Hippocampal formation (tissue), 2 donors: ENCODE measurements around the gene PRODH.
"Not testable (repeated sequence)": the region's sequence is repeated elsewhere in the genome, so short reads cannot be mapped to it uniquely, and the experiment has no call there.

Source experiments
- DNase-seq, 2 donors: peaks; one replicate each; lab custom pipeline; 2025; lab: John Stamatoyannopoulos, UW

PRODH gene, protein sequence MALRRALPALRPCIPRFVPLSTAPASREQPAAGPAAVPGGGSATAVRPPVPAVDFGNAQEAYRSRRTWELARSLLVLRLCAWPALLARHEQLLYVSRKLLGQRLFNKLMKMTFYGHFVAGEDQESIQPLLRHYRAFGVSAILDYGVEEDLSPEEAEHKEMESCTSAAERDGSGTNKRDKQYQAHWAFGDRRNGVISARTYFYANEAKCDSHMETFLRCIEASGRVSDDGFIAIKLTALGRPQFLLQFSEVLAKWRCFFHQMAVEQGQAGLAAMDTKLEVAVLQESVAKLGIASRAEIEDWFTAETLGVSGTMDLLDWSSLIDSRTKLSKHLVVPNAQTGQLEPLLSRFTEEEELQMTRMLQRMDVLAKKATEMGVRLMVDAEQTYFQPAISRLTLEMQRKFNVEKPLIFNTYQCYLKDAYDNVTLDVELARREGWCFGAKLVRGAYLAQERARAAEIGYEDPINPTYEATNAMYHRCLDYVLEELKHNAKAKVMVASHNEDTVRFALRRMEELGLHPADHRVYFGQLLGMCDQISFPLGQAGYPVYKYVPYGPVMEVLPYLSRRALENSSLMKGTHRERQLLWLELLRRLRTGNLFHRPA

DNA sequence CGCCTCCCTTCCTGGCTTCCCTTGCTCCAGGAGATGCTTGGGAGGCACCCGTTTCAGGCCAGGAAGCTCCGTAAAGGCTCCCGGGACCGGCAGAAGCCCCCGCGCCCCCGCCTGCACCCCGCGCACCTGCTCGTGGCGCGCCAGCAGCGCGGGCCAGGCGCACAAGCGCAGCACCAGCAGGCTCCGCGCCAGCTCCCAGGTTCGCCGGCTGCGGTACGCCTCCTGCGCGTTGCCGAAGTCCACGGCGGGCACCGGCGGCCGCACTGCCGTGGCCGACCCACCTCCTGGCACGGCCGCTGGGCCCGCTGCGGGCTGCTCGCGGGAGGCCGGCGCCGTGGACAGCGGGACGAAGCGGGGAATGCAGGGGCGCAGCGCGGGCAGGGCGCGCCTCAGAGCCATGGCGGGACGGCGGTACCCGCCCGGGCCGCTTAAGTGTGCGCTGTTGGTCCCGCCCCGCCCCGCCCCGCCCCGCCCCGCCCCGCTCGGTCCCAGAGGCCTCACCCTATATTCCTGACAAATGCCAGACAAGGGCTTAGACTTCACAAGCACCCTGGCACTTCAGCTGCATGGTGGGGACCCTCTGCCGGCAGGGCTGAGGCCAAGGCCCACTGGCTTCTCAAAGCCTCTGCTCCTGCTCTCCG lies at the start of gene PRODH:
TSS of gene PRODH (minus strand) at position 405 of the 641 bp plus-strand sequence. CDS start at position 399, 6 bp downstream.
- DNase-seq = no peak

DNA sequence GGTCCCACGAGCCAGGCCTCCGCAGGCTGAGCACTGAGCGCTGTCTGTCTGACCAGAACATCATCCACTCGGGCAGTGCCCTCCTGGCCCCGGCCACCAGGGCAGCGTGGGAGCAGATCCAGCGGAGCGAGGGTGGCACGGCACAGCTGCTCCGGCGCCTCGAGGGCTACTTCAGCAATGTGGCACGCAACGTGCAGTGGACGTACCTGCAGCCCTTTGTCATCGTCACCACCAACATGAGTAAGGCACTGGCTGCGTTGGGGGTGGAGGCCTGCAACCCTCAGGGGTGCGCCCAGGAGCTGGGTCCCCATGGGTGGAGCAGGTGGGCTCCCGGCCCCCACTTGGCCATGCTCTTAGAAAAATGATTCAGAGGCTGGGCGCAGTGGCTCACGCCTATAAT lies 49.7 kb upstream of the PRODH start:
- DNase-seq = no peak

DNA sequence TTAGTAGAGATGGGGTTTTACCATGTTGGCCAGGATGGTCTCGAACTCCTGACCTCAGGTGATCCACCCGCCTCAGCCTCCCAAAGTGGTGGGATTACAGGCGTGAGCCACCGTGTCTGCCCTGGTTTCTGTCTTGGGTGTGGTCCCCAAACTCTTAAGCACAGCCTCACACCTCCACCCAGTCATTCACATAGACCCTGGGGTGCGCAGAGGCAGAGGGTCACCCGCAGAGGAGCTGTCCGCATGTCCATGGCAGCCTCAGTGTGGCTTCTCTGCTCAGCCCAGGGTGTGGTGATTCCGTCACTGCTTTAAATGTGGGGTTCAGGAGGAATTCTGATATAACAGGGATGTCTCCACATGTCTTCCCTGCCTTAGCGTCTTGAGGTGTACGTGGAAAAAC lies 48.5 kb upstream of the PRODH start:
- no peak for DNase-seq

DNA sequence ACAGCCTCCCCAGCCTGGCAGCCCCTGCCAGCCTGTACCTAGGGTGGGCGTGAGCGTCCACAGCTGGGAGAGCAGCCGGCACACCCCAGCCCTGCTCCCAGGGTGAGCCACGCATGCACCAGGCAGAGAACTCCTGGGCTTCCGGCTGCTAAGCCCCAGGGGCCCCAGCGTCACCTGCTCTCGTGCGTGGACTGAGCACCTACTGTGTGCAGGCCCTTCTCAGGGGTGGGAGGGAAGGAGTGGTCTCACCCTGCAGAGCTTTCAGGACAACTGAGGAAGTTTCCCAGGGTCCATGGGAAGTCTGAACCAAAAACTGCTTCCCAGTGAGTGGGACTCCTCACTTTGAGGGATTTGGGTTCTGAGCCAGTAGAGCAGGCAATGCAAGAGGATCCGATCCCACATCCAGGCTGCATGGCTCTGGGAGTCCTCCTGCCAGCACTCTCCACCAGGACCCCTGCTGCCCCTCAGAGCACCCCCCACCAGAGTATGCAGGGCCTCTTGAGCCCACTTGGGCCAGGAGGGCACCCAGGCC lies 47.1 kb upstream of the PRODH start:
- DNase-seq = no peak

DNA sequence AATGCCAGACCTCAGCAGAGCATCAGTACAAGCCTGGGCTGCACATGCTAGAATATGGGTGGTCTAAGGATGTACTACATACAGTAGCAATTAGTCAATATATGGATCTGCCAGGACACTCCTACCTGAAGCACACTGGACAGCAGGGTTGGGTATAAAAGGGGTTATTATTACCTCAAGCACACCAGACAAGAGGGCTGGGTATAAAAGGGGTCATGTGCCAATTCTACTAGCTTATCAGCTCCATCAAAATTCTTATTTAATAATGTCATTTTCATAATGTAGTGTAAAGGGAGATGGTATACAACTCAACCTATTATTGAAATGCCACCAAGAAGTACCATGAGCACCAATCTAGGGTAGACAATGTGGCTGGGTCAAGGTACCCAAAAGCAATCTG lies 44.7 kb upstream of the PRODH start:
- no peak for DNase-seq

DNA sequence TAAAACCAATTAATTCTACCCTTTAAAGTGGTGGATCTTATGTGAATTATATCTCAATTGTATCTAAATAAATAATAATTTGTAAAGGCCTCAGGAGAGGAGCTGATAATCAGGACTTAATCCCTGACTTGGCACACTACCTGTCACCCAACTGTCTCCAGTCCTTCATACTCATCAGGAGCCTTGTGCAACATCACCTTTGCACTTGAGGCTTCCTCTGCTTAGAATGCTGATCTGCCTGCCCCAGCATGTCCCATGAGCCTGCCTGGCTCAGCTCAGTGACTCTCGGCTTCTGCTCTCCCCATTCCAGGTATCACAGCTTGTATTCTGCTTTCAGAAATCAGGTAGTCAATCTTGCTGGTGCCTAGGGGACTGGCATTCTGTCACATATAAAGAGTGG lies 43.9 kb upstream of the PRODH start:
- DNase-seq = no peak

DNA sequence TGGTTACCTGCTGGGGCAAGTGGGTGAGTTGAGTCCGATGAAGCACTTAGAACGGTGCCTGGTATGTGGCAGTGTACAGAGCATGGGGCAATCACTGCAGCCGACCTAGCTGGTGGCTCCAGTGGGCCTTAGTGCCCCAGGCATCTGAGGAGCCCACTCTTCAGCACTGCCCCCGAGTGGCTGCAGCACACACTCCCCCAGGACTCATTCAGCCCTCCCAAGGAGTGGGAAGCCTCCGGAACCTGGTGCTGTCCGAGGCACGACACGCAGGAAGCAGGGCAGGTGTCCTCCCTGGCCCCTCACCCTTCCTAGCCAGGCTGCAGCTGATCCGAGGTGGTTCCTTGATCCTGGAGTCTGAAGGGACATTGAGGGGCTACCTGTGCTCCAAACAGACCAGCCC lies 42.4 kb upstream of the PRODH start:
- DNase-seq = no peak

DNA sequence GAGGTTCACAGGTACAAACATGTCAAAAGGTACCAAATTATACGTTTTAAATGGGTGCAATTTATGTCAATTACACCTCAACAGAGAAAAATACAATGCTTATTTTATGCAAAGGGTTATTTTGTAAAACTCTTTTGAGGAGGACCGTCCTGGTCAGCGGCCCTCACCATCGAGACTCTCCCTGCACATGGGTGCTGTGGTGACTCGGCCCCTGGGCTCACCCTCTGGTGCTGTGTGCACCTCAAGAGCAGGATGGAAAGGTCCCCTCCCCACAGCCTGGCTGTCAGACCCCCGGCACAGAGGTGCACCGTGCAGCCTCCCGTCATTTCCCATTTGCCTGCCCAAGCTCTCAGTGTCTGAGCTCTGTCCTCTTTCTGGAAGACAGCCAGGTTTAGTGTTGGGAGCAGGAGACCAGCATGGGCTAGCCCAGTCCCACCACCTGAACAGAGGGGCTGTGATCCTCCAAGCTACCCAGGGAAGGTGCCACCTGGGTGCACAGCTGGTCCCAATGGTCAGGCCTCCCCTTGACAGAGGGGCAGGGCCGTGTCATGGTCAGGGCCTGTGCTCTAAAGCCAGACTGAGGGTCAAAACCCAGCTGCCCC lies 41.8 kb upstream of the PRODH start:
- DNase-seq = no peak

DNA sequence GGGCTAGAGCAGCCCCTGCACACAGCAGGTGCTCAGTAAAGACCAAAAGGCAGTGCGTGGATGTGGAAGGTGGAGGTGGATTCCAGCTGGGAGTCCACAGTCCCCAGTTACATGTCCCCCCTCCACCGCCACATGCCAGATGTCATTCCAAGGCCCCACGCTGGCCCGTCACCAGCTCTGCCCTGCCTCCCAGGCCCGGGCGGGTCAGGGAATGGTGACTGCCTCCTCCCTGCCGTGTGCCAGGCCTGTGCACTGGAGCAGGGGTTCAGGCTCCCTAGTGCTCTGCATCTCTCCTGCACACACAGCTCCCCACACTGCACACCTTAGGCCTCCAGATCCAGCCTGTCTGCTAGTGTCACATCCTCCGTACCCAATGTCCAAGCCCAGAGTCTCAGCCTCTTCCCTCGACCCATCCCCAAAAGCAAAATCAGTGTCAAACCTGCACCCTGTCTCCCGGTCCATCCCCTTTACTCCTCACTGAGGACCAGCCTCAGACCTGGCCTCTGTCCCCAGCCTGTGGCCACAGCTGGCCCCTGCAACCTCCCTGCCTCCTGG lies 40.2 kb upstream of the PRODH start:
- DNase-seq = no peak

DNA sequence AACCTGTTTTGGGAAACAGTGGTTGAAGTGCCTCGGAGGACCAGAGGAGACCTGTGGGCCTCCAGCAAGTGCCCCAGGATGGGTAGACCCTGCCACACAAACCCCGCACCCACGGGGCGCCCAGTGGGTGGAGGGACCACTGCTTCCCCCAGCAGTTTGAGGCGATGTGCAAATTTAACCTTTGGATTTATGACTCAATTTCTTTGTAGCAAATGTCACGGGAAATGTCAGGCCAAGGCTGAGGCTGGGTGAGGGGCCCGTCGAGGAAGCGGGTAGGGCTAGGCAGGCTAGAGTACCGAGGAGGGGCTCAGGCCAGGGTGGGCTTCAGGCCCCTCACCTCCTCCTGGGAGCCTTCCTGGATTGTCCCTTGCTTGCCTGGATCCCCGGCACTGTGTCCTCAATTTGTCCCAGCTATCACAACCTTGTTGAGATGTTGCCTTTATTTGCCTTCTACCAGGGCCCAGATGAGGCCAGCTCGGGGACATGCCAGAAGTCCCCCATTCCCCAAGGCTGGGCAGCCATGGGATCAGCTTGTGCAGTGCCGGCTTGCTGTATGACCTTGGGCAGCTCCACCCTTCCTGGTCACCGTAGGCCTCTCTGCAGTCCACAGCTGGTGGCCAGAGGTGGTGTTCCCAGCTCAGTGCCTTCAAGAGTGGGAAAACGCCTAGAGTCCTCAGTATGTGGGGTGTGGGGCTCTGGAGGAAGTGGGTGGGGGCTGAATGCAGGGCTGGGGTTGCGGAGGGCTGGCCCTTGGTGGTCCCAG lies 39.5 kb upstream of the PRODH start:
- DNase-seq = no peak

DNA sequence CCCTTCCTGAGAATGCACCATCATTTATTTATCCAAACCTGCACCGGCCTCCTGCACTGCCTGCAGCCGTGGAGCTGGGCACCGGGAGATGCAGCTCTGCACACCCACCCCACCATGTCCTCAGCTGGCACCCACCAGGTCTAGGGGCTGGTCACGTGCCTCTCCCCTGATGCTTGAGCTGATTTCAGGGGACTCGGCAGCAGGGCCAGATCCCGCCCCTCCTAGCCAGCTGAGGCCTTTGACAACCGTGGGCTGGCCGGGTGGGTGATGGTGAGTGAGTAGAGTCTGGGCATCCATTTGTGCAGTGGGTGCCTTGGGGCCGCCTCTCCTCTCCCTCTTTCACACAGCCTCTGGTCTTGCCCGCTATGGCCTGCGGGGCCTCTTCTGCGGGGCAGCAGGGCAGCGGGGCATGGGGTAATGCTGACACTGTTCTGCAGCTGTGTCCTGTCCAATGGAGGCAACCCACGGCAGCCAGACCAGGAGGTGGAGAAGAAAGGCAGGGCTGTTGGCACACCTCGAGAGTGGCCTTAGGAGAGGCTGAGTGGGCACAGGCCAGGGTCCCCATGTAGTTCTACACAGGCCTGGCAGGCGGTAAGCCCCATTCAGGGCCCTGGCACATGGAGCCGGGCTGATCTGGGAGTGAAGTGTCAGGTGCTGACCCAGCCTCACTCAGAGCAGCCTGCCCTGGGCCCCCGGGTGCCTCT lies 38.5 kb upstream of the PRODH start:
- no peak for DNase-seq

DNA sequence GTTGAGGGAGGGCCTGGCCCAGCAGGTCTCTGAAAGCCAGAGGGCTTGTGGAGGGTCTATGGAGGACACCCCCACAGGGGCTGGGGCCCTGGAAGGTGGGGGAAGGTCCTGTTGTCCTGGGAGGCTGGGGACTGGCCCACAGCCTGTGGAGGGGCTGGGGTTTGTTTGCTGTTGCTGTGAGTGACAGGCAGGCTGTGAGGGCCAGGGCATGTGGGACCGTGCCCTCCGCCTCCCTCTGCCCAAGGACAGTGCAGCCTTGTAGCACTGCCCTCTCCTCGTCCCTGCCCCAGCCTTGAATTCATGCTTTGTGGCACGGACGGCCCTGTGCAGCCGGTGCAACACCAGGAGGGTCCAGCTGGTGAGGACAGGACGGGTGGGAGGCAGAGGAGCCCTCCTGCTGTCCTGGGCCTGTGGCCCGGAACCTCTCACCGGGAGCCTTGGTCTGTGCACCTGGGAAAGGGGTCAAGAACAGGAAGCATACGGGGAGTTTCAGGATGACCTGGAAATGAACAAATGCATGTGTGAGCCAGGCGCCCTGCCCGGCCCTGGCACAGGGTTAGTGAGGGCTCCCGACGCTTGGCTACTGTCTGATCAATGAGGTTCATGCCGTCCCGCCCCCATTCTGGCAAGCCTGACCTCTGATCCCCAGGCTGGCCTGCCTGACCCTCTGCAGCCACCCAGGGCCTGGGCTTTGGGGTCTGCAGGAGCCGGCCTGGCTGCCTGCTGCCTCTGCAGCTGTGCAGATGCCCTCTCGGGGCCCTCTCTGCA lies 37.4 kb upstream of the PRODH start:
- DNase-seq = no peak

DNA sequence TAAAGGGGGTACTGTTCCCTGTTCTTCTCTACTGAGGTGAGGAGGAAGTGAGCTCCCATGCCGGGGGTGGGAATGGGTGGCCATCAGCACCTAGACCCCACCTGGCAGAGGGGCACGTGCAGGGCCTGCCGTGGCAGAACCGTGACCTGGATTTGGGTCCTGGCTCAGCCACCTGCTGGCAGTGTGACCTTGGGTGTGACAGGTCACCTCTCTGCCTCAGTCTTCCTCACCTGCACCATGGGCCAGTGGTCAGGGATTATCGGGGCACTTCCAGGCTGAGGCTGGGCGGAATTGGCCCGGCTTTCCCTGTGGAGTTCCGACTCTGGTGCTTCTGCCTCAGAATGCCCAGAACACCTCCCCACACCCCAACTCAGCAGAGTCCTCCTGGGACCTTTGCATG lies 36.5 kb upstream of the PRODH start:
- DNase-seq = not testable (repeated sequence)

DNA sequence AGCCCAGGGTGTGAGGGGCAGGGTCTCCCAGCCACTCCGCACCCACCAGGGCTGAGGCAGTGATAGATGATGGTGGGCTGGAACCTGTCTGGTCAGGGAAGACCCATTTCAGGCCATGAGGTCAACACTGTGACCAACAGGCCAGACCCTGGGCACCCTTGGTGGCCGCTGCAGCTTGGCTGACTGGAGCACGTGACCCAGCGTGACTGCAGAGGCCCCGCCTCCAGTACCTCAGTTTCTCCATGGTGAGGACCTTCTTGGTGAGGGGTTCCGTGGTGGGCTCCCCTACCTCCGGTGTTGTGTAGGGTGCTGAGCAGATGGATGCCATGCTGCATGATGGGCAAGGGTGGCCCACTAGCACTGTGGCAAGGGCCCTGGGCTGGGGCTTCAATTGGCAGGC lies 35.9 kb upstream of the PRODH start:
- not testable (repeated sequence) for DNase-seq

DNA sequence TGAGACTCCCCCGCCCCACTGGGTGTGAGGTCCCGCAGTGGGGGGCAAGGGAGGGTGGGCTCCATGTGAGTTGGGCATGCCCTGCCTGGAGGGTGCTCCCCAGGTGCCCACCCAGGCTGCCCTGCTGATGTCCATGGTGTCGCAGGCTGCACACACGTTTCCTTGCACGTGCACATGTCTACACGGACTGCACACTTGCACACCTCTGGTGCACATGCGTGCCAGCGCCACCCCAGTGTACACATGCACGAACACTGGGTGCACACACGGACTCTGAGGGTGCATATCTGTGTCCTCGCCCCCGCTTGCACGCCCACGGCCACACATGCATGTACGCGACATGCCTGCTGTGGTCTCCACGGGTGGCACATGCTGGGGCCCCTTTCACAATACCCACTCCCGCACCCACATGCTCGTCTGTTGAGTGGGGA lies 35.2 kb upstream of the PRODH start:
- DNase-seq = no peak

DNA sequence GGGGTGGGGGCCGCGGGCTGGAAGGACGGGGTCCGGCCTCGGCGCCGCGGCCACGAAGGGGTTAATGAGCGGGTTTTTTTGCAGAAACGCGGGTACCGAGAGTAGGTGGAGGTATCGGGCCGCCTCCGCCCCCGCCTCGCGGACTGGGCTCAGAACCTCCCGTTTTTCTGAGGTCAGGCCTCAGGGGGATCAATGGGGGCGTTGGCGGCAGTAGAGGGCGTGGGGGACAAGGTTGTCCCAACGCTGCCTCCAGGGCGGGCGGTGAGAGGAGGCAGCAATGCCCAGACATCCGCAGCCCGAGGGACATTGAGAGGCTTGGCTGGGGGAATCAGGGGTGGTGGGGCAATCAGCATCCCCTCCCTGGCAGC lies 34.8 kb upstream of the PRODH start:
- DNase-seq = no peak

DNA sequence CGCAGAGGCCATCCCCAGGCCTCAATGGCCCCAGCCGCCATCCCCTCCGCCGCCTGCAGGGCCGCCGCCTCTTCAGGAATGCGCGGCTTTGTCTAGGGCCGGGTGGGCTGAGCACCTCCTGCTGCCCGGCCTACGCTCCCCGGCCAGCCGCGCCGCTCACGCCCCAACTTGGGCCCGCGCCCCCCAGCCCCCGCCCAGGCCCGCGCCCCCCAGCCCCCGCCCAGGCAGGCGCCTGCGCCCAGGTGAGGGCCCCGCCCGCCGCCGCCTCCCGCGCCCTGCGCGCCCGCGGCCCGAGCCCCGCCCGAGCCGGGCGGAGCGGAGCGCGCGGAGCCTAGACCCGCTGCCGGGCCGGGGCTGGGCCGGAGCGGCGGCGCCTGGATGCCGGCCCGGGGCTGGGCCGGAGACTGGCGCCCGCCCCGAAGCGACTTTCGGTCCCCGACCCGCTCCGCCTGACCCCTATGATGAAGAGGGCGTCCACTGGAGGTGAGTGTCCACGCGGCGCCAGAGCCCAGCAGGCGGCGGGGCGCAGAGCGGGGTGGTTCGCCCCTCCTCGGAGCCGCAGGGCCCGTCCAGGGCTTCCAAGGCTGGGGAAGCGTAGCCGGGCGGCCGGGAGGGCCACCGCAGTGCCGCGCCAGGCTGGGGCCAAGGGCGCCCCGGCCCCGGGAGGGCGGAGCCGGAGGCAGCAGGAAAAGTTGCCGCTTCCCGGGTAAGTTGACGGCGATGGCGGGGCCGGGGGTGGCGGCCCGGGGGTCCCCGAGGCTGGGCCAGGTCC lies 34.3 kb upstream of the PRODH start:
- DNase-seq = no peak

DNA sequence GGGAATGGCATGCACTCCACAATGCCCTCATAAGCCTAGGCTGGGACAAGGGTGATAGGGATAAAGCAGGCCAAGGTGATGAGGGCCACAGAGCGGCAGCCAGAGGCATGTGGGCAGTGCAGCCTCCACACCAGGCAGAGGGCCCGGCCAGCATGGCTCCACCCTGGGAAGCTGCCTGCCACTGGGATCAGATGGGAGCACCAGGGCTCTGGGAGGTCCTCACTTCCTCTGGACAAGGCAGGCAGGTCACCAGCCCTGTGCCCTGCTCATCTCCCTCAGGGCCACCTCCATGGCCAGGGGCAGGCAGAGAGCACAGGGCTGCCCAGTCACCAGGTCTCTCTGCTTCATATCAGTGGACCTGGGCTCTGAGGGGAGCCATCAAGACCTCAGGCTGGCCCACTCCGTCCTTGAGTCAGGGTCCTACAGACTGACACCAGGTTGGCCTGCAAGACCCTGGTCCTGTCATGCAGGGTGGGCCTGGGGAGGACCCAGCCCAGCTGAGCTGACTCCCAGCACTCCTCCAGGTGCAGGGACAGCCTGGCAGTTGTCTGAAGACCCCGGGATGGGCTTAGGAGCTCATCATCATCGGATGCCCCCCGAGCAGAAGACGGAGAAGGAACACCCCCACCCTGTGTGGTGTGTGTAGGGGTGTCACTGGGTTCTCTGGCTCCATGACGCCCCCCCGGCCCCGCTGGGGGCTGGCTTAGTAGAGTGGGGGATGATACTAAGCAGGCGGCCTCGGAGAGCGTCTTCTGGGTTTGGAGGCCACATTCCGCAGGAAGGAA lies 33.3 kb upstream of the PRODH start:
- not testable (repeated sequence) for DNase-seq
